Endodermal cell (in vitro differentiated cells): ENCODE data around the gene RNF20. TPM values are rescaled to one million over a fixed set of nuclear protein-coding genes. Genes with fewer than 3 reads are reported as not detected.

Experiments
- DNase-seq: peaks from one replicate; pipeline ENCODE4 v3.0.0-alpha.2; 2017
- H3K27ac ChIP-seq: 2 replicates; pipeline ENCODE4 v1.5.1; 2013; ENCODE audit warnings: mild to moderate bottlenecking, low read depth, low read length, moderate library complexity
- H3K27me3 ChIP-seq: 2 replicates; pipeline ENCODE4 v1.6.1; 2013; ENCODE audit warnings: mild to moderate bottlenecking, low read length, moderate library complexity; ENCODE audit not compliant: insufficient read depth, control insufficient read depth, poor library complexity, severe bottlenecking
- H3K36me3 ChIP-seq: 2 replicates; pipeline ENCODE4 v1.7.0; 2013; ENCODE audit warnings: mild to moderate bottlenecking, low read length, moderate library complexity; ENCODE audit not compliant: control insufficient read depth, insufficient read depth
- H3K4me1 ChIP-seq: one replicate; pipeline ENCODE4 v1.7.0; 2013; ENCODE audit warnings: low read length; ENCODE audit not compliant: control insufficient read depth, insufficient read depth
- H3K4me3 ChIP-seq: 2 replicates; pipeline ENCODE4 v1.5.1; 2013; ENCODE audit warnings: mild to moderate bottlenecking, low read length, moderate library complexity
- H3K9ac ChIP-seq: 2 replicates; pipeline ENCODE4 v1.6.1; 2013; ENCODE audit warnings: mild to moderate bottlenecking, low read length, moderate library complexity; ENCODE audit not compliant: poor library complexity, severe bottlenecking; ENCODE audit errors: extremely low read depth
- H3K9me3 ChIP-seq: 2 replicates; pipeline ENCODE4 v1.6.1; 2013; ENCODE audit warnings: mild to moderate bottlenecking, low read length, moderate library complexity; ENCODE audit not compliant: control insufficient read depth
- H3K27ac Mint-ChIP-seq: 2 replicates; pipeline ENCODE4 v1.8.0; 2020; ENCODE audit warnings: mixed read lengths
- H3K27me3 Mint-ChIP-seq: 2 replicates; pipeline ENCODE4 v1.8.0; 2021; ENCODE audit warnings: mild to moderate bottlenecking, mixed read lengths; ENCODE audit not compliant: insufficient read depth
- H3K36me3 Mint-ChIP-seq: 2 replicates; pipeline ENCODE4 v1.8.0; 2020; ENCODE audit warnings: low read depth, mixed read lengths
- H3K4me1 Mint-ChIP-seq: 2 replicates; pipeline ENCODE4 v1.8.0; 2020; ENCODE audit warnings: mixed read lengths
- H3K4me3 Mint-ChIP-seq: 2 replicates; pipeline ENCODE4 v1.8.0; 2020; ENCODE audit warnings: mild to moderate bottlenecking, moderate library complexity, mixed read lengths
- H3K9me3 Mint-ChIP-seq: 2 replicates; pipeline ENCODE4 v1.8.0; 2020; ENCODE audit warnings: mild to moderate bottlenecking, mixed read lengths
- CTCF ChIP-seq: fragments of 200-600 bp; sonication (generic); conservative IDR thresholded peaks from 2 replicates; pipeline ENCODE4 v1.5.0; 2021; ENCODE audit warnings: antibody characterized with exemption, mild to moderate bottlenecking
- WGBS, 2 experiments: methylation state at CpG; one replicate each; pipeline versions ENCODE4 v1.1.5 to v1.1.7; 2013; ENCODE audit warnings: missing lambda C conversion rate in 2 of 2, mixed read lengths in 1 of 2; ENCODE audit not compliant: insufficient coverage in 1 of 2, insufficient read length in 1 of 2; 5-methylcytosine and 5-hydroxymethylcytosine counted together
- total RNA-seq, 2 donors: library from RNA; stranded (reverse); fragmentation: NEBNext Ultra II Directional in 1 of 2; extraction: Animal tissue kit (Norgen Biotek cat#: 25700) in 1 of 2; gene quantifications; 2 replicates in 1 of 2; 3 replicates in 1 of 2; pipeline ENCODE4 v1.2.1, GENCODE V29; 2021

RNF20 gene
- total RNA-seq, 2 donors from 2014 or later: 45.4 to 58.4 TPM

DNA sequence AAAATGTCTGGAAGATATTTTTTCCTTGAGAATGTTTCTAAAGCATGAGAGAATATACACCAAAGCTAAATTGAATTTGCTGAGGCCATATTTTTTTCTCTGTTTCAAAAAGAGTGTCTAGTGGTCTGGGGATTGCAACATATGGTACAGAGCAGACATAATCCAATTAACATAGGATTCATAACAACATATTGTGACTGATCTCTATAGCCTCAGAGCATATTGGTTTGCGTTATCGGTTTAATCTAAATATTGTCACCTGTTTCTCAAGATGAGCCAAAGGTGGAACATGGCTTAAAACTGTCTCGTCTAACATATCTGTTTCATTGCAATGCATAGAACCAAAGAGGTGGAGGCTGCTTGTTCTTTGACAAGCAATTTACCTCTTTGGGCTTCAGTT, 57.2 kb downstream of the RNF20 start:
- 97 to 100% methylated on average over 3 of the region's 3 CpGs for whole genome bisulfite sequencing, 2 experiments
- no peak for TF ChIP-seq CTCF
- DNase-seq: no peak
- H3K27ac ChIP-seq: no peak overlapping the region
- no peaks in the 10 kb centered on the region for H3K4me1 ChIP-seq
- H3K4me3 ChIP-seq: no peak overlapping the region
- H3K27ac Mint-ChIP-seq: no peak overlapping the region
- no peaks in the 10 kb centered on the region for H3K36me3 ChIP-seq
- no peaks in the 10 kb centered on the region for H3K36me3 Mint-ChIP-seq
- H3K9ac ChIP-seq: no peak overlapping the region
- no peaks in the 10 kb centered on the region for H3K9me3 ChIP-seq
- H3K9me3 Mint-ChIP-seq: no peaks in the 10 kb centered on the region
- peaks cover 6% of the 10 kb centered on the region for H3K27me3 Mint-ChIP-seq
- H3K4me3 Mint-ChIP-seq: no peak overlapping the region
- H3K27me3 ChIP-seq: no peaks in the 10 kb centered on the region
- H3K4me1 Mint-ChIP-seq: no peaks in the 10 kb centered on the region

GRCh38 chr9:101591787-101592446, 58.3 kb downstream of the RNF20 start:
- peaks cover 6% of the 10 kb centered on the region for H3K27me3 Mint-ChIP-seq
- H3K9me3 Mint-ChIP-seq: no peaks in the 10 kb centered on the region
- no peak for TF ChIP-seq CTCF
- no peaks in the 10 kb centered on the region for H3K36me3 ChIP-seq
- no peaks in the 10 kb centered on the region for H3K4me1 Mint-ChIP-seq
- H3K27me3 ChIP-seq: no peaks in the 10 kb centered on the region
- H3K27ac ChIP-seq: no peak overlapping the region
- no peak overlapping the region for H3K4me3 Mint-ChIP-seq
- no peaks in the 10 kb centered on the region for H3K9me3 ChIP-seq
- no peak overlapping the region for H3K27ac Mint-ChIP-seq
- H3K36me3 Mint-ChIP-seq: no peaks in the 10 kb centered on the region
- H3K9ac ChIP-seq: no peak overlapping the region
- DNase-seq: no peak
- no peak overlapping the region for H3K4me3 ChIP-seq
- no peaks in the 10 kb centered on the region for H3K4me1 ChIP-seq

DNA sequence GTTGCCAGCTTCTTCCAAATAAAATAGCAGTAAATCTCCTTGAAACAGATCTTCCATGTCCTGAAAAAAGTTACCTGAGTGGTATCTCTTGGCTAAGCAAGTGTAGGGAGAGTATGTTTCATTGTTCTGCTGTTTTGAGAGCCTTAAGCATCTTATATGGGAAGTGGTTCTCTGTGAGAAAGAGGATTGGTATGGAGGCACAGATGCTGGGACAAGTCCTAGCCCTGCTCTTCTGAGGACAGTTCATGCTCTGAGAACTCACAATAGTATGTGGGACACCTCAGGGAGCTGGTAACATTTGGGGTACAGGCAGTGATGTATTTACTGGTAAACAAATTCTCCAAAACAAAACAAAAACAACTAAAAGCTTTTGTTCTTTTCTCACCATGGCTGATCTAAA, 59.1 kb downstream of the RNF20 start:
- Mint-ChIP-seq H3K27ac (no peak overlapping the region), H3K9me3 (no peaks in the 10 kb centered on the region), H3K4me3 (no peak overlapping the region), H3K27me3 (peaks cover 6% of the 10 kb centered on the region), H3K4me1 (no peaks in the 10 kb centered on the region), H3K36me3 (no peaks in the 10 kb centered on the region)
- Histone ChIP-seq H3K4me3 (no peak overlapping the region), H3K27ac (no peak overlapping the region), H3K4me1 (no peaks in the 10 kb centered on the region), H3K27me3 (no peaks in the 10 kb centered on the region), H3K36me3 (no peaks in the 10 kb centered on the region), H3K9me3 (no peaks in the 10 kb centered on the region), H3K9ac (no peak overlapping the region)
- no peak for DNase-seq
- no peak for TF ChIP-seq CTCF
